GM12801 (cell line): Measurements from ENCODE around the gene PTHLH.

Source experiments
- TF ChIP-seq, protein P1 (sequence below): IDR thresholded peaks from one replicate; pipeline ENCODE4 v1.5.1; 2011; ENCODE audit warnings: control low read depth; ENCODE audit not compliant: insufficient read length; ENCODE audit errors: extremely low read depth

Gene PTHLH

DNA sequence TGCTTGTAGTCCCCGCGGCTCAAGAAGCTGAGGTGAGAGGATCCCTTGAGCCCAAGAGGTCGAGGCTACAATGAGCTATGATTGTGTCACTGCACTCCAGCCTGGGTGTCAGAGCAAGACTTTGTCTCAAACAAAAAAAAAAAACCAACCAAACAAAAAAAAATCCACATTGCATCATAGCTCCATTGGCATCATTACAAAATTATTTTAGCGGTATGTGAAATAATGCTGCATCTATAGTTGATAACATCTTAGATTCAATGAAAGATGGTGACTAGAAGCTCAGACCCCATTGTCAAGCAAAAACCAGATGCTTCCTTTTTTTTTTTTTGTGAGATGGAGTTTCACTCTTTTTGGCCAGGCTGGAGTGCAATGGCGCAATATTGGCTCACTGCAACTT lies 14.8 kb upstream of the PTHLH start:
- TF ChIP-seq, protein P1, sequence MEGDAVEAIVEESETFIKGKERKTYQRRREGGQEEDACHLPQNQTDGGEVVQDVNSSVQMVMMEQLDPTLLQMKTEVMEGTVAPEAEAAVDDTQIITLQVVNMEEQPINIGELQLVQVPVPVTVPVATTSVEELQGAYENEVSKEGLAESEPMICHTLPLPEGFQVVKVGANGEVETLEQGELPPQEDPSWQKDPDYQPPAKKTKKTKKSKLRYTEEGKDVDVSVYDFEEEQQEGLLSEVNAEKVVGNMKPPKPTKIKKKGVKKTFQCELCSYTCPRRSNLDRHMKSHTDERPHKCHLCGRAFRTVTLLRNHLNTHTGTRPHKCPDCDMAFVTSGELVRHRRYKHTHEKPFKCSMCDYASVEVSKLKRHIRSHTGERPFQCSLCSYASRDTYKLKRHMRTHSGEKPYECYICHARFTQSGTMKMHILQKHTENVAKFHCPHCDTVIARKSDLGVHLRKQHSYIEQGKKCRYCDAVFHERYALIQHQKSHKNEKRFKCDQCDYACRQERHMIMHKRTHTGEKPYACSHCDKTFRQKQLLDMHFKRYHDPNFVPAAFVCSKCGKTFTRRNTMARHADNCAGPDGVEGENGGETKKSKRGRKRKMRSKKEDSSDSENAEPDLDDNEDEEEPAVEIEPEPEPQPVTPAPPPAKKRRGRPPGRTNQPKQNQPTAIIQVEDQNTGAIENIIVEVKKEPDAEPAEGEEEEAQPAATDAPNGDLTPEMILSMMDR: no peak

DNA sequence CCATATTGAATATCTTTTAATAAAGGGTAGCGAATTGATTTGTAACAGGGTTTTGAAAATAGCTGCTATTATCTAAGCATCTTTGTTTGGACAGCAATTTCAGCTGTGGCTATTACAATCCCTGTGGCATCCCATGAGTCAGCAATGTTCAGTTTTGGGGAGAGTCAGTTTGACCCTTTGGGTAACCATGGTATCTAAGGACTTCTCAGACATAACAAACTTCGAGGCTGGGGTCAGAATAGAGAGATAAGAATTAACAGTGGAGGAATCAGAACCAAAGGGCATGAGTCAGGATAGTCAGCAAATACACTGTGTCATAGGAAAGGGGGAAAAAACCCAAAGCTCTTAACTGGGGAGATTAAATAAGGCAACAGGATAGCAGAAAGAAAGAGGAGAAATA lies 11.7 kb upstream of the PTHLH start:
- TF ChIP-seq, protein P1: no peak

DNA sequence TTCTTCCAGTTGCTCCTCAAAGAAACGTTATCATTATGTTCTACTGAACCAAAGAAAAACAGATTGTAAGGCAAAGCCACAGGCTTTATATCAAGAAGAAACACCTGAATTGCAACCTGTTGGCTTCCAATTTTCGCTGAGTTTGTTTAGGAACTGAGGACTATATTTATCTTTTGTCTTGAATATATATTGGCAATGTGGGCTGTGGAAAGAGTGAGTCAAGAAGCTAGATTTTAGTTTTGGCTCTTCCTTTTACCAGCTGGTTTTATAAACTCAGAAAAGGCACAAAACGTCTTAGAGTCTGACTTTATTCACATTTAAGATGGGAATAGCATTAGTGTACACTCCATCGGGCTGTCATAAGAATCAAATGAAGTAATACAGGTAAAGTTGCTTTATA lies 10.4 kb upstream of the PTHLH start:
- TF ChIP-seq, protein P1: no peak

DNA sequence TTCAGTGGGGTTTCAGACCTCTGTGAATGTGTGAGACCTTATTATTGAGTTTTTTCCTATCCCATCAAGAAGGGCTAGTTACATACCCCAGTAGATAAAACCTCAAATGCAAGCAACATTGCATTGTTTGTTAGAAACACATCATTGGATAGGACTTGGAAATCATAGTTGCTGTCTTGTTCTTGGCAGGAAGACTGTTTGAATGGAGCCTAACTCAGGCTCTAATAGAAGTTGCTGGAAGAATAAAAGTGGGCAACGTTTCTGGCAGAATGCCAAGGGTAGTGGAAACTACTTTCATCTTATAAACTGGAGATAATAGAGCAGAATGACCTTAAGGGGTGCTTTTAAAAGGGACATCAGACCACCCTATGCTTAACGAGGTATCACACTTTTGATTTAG lies 9.9 kb upstream of the PTHLH start:
- TF ChIP-seq, protein P1: no peak

DNA sequence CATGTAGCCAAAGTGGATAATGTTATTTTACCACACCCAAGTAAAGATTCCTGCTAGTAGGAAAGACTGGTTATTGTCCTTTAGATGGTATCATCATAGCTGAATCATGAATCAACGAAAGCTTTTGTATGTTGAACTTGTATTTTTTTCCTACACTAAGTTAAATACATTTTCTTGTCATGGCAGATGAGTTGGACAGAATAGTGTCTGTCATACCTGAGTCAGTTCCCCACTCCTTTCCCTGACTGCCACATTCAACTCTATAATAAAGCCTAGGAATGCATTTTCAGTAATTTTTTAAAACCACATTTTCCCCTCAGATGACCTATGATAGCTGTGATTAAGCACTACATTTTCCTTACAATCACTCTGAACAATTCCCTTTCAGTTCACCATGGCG lies 9.3 kb upstream of the PTHLH start:
- TF ChIP-seq, protein P1: no peak

DNA sequence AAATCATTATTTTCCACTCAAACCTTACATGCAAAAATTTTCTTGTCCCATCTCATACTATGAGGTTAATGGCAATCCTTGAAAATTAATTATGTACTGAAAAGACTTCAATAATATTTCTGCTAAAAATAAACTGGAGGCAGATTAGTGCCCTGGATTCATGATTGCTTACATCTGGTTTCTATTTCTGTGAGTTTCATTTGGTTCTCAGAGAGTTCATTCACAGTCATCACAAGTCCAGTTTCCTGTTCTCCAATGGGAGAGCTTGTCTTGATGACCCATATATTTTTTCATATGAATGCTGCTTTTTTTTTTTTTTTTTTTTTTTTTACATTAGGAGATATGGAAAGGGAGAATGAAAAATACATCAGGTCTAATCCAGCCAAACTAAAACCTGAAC lies 6.6 kb upstream of the PTHLH start:
- TF ChIP-seq, protein P1: no peak

DNA sequence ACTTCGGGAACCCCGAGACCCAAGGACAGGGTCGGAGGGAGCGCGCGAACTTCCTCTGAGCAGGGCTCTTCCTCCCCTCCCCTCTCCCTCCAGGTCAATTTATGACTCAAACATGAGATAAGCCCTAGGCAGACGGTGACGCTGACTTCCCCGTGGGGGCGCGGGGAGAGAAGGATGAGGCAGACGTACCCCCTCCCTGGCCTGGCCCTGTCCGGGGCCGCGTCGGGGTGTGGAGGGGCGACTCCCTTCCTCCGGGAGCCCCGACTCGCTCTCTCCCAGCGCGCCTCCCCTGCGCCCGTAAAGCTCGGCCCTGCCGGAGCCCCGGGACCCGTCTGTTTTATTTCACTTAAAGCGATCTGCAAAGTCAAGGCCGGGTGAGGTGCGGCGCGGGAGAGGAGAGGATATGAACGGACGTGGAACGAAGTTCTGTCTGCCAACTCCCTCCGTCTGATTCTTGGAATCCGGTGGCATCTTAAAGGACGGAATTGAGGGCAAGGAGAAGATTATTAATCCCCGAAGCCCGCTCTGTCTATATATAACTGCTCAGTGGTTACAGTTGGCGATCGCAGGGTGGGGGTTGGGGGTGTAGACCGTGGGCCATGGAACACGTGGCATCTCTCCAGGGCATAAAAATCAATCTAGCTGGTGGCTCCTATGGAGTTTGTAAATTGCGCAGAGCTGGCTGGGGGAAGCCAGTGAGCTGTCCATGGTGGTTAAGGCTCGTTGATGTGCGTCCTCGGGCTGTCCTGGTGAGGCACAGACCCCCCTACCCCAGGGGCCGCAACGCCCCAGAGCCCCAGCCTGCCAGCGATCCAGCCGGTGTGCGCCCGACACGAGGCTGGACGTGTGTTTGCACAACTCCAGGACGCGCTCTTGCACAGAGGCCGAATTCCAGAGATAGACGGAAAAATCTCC lies 2.9 kb upstream of the PTHLH start:
- TF ChIP-seq, protein P1: no peak
